Measurements from ENCODE around the gene PCID2. TPM values are rescaled to one million over a fixed set of nuclear protein-coding genes. Genes with fewer than 3 reads are reported as not detected.

PCID2 gene
- total and polyA plus RNA-seq, 2 donors (not counting 1 experiment from before 2014, with no cell fraction given), result 52.2 to 61.1 TPM

- H3K9me3 Mint-ChIP-seq (ENCODE audit: insufficient read depth), result no peaks in the 10 kb centered on the region
- peaks cover 11 to 13% of the 10 kb centered on the region in 2 donors for H3K4me1 ChIP-seq (ENCODE audit: control insufficient read depth in 2 of 2, insufficient read depth in 2 of 2, low read length in 2 of 2)
- H3K27me3 ChIP-seq (replicated peaks in 1 of 4; ENCODE audit: control extremely low read depth in 1 of 4, control insufficient read depth in 3 of 4, insufficient read depth in 4 of 4, low read length in 3 of 4), result no peaks in the 10 kb centered on the region
- peaks cover 0 to 23% of the 10 kb centered on the region in 2 experiments for H3K36me3 ChIP-seq (replicated peaks in 1 of 2; ENCODE audit: control extremely low read depth in 1 of 2, control insufficient read depth in 1 of 2, extremely low read depth in 1 of 2, insufficient read depth in 2 of 2, low read length in 1 of 2)
- H3K4me3 Mint-ChIP-seq, result no peak overlapping the region
- intact Hi-C loops (cut with micrococcal nuclease), result no loop called here
- no peak overlapping the region for H3K27ac ChIP-seq (ENCODE audit: low read length in 2 of 2)
- H3K27ac Mint-ChIP-seq, result no peak overlapping the region
- H2AFZ ChIP-seq (ENCODE audit: insufficient read depth, low read depth, low read length, poor library complexity, severe bottlenecking), result no peak overlapping the region
- DNase-seq (no peak), ATAC-seq (ENCODE audit: low read depth) (no peak)
- H3K79me2 ChIP-seq (ENCODE audit: control insufficient read depth, insufficient read depth, low read length), result peaks cover 80% of the 10 kb centered on the region
- TF ChIP-seq EZH2 (IDR thresholded peaks at IDR 0.05; ENCODE audit: borderline replicate concordance, insufficient read depth, low read depth, low read length, poor library complexity, severe bottlenecking) (no peak), CTCF (IDR thresholded peaks at IDR 0.05) (no peak)
- WGBS (ENCODE audit: insufficient coverage), result 99% methylated on average over 12 of the region's 12 CpGs
- H3K4me2 ChIP-seq (replicated peaks; ENCODE audit: low read depth, low read length, poor library complexity, severe bottlenecking), result no peak overlapping the region
- H3K9ac ChIP-seq (ENCODE audit: low read length), result no peak overlapping the region
- no peaks in the 10 kb centered on the region for H3K27me3 Mint-ChIP-seq
- no peak overlapping the region for H3K4me3 ChIP-seq (ENCODE audit: control extremely low read depth in 1 of 5, extremely low read depth in 1 of 5, insufficient read depth in 1 of 5, low read depth in 2 of 5, low read length in 4 of 5)
- ChIA-PET CTCF (no interaction called here), POLR2A (interaction anchor here (0.6 kb wide), 1 partner anchor 96 kb away, joined by 3 read pairs; no protein-coding TSS in a partner anchor)
- H3K9me3 ChIP-seq (ENCODE audit: control extremely low read depth in 1 of 3, control insufficient read depth in 2 of 3, insufficient read depth in 1 of 3, low read length in 2 of 3), result no peaks in the 10 kb centered on the region
- peaks cover 42% of the 10 kb centered on the region for H4K20me1 ChIP-seq (ENCODE audit: control insufficient read depth, insufficient read depth, low read length, poor library complexity, severe bottlenecking)
- peaks cover 41% of the 10 kb centered on the region for H3K4me1 Mint-ChIP-seq
These were observed 4.7 kb downstream of the PCID2 start for GRCh38 chr13:113203507-113204377.

- ChIA-PET CTCF (no interaction called here), POLR2A (no interaction called here)
- Histone ChIP-seq H3K36me3 (replicated peaks in 1 of 2; ENCODE audit: control extremely low read depth in 1 of 2, control insufficient read depth in 1 of 2, extremely low read depth in 1 of 2, insufficient read depth in 2 of 2, low read length in 1 of 2) (peaks cover 0 to 26% of the 10 kb centered on the region in 2 experiments), H3K27me3 (replicated peaks in 1 of 4; ENCODE audit: control extremely low read depth in 1 of 4, control insufficient read depth in 3 of 4, insufficient read depth in 4 of 4, low read length in 3 of 4) (no peaks in the 10 kb centered on the region), H4K20me1 (ENCODE audit: control insufficient read depth, insufficient read depth, low read length, poor library complexity, severe bottlenecking) (peaks cover 42% of the 10 kb centered on the region), H3K4me1 (ENCODE audit: control insufficient read depth in 2 of 2, insufficient read depth in 2 of 2, low read length in 2 of 2) (peaks cover 9 to 13% of the 10 kb centered on the region in 2 donors), H3K9ac (ENCODE audit: low read length) (no peak overlapping the region), H3K9me3 (ENCODE audit: control extremely low read depth in 1 of 3, control insufficient read depth in 2 of 3, insufficient read depth in 1 of 3, low read length in 2 of 3) (no peaks in the 10 kb centered on the region), H2AFZ (ENCODE audit: insufficient read depth, low read depth, low read length, poor library complexity, severe bottlenecking) (no peak overlapping the region), H3K4me2 (replicated peaks; ENCODE audit: low read depth, low read length, poor library complexity, severe bottlenecking) (no peak overlapping the region), H3K79me2 (ENCODE audit: control insufficient read depth, insufficient read depth, low read length) (peaks cover 75% of the 10 kb centered on the region), H3K27ac (ENCODE audit: low read length in 2 of 2) (no peak overlapping the region), H3K4me3 (ENCODE audit: control extremely low read depth in 1 of 5, extremely low read depth in 1 of 5, insufficient read depth in 1 of 5, low read depth in 2 of 5, low read length in 4 of 5) (no peak overlapping the region)
- intact Hi-C loops (cut with micrococcal nuclease), result no loop called here
- no peak overlapping the region for H3K4me3 Mint-ChIP-seq
- TF ChIP-seq EZH2 (IDR thresholded peaks at IDR 0.05; ENCODE audit: borderline replicate concordance, insufficient read depth, low read depth, low read length, poor library complexity, severe bottlenecking), result no peak
- 100% methylated on average over 3 of the region's 4 CpGs for WGBS (ENCODE audit: insufficient coverage)
- DNase-seq, result no peak
- no peak for ATAC-seq (ENCODE audit: low read depth)
- H3K27me3 Mint-ChIP-seq, result no peaks in the 10 kb centered on the region
- H3K9me3 Mint-ChIP-seq (ENCODE audit: insufficient read depth), result no peaks in the 10 kb centered on the region
- peaks cover 41% of the 10 kb centered on the region for H3K4me1 Mint-ChIP-seq
- no peak overlapping the region for H3K27ac Mint-ChIP-seq
These were observed 5.6 kb downstream of the PCID2 start for GRCh38 chr13:113202912-113203311.
